Measurements from ENCODE around the gene CLIC2.

Gene CLIC2

DNA sequence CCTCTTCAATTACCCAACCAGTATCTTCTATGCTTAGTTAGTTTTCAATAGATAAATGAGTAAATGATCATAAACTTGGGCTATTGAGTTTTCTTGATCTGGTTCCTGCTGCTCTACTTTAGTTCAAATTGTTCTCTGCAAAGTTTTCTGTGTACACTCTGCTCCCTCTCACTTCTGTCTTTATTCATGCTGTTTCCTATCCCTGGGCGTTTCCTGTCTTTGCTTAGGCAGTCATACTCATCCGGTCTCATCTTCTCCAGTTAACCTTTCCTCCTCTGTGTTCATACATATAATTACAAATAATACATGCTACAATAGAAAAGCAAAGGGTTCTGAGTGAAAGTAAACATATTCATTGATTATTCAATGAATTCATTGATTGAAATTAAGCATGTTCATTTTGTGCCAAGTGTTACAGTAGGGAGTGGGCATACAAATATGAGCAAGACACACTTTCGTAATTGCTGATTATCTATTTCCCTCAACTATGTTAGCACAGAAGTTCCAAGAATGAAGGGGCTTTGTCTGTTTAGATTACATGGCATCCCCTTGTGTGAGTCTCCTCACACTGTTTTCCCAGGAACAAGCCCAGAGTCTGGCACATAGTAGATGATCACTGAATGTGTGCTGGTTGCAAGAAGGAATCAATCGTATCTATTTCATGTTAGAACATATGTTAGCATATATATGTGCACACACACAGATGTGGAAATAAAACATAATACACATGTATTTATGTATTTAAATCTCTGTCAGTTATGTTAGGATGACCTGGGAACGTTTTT, 71.3 kb downstream of the CLIC2 start:
- no peak for DNase-seq (ENCODE audit: low read depth in 1 of 2, low spot score in 1 of 2)

DNA sequence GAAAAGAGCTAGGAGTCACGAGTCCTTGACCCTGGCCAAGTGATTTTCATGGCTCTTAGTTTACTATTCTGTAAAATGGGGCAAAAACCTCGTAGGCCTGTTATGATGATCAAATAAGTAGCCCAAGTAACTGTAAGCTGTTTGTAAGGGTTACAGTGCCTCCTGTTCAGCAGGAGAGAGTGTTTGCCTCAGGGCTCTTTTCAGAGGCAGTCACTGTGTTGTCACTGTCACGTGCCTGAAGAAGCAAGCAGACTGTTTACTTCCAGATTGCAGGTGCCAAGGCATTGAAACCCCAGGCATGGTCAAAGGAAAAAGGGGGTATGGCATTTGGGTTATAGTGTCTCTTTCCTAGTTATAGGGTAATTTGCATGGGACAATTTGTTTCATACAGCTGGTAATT, 74.7 kb downstream of the CLIC2 start:
- DNase-seq (ENCODE audit: low read depth in 1 of 2, low spot score in 1 of 2): no peak

DNA sequence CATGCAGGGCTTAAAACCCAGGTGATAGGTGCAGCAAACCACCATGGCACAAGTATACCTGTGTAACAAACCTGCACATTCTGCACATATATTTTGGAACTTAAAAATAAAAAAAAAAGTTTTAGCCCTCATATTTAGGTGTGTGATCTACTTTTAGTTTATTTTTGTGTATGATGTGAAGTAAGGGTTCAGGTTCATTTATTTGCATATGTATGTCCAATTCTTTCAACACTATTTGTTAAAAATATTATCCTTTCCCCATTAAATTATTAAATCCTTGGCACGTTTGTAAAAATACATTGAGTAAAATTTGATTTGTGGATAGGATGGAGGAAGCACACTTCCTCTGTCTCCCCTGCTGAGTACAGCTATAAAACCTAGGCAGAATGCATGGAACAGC, 83.0 kb downstream of the CLIC2 start:
- DNase-seq (ENCODE audit: low read depth in 1 of 2, low spot score in 1 of 2): no peak

DNA sequence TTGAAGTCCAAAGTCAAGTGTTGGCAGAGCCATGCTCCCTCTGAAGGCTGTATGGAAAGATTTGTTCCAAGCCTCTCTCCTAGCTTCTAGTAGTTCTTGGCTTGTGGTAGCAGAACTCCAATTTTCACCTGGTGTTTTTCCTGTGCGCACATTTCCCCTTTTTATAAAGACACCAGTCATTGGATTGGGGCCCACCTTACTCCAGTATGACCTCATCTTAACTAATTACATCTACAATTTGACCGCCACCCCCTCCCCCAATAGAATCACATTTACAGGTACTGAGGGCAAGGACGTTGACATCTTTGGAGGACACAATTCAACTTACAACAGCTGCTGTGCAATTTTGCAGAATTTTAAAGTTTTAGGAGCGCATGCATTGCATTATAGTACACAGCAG, 86.9 kb downstream of the CLIC2 start:
- DNase-seq (ENCODE audit: low read depth in 1 of 2, low spot score in 1 of 2): no peak

DNA sequence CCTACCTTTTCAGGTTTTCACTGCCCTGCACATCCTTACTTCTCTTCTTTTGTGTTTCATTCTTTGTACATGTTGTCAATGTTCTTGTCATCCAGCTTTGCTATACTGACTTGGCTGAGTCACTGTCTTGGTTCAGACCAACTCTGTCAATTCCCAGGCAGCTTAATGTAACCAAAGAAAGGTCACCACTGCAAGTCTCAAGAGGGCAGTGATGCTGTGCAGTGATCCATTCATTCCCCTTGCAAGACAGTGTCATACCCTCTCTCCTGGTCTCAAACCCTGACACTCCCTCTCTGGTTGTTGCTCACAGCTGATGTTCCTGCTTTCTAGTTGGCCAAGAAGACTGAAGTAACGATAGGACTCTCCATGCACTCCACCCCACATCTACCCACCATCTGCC, 87.7 kb downstream of the CLIC2 start:
- no peak for DNase-seq (ENCODE audit: low read depth in 1 of 2, low spot score in 1 of 2)

DNA sequence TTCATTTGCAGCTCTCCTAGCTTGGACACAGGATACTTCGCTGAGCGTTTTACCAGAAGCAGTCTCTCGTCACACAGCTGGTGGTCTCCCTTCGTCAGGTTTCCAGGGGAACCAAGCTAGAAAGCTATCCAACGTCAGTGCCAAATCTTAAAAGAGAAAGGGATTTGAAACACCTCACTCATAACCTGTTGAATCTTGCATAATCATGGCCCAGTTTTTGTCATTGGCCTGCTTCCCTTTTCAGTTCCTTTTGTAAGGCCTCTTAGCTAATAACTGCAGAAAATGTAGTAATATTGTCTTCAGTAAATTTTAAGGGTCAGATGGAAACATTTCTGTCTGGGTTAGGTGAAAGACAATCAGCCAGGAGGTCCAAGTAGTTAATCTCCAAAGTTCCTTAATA, 92.1 kb downstream of the CLIC2 start:
- no peak for DNase-seq (ENCODE audit: low read depth in 1 of 2, low spot score in 1 of 2)

DNA sequence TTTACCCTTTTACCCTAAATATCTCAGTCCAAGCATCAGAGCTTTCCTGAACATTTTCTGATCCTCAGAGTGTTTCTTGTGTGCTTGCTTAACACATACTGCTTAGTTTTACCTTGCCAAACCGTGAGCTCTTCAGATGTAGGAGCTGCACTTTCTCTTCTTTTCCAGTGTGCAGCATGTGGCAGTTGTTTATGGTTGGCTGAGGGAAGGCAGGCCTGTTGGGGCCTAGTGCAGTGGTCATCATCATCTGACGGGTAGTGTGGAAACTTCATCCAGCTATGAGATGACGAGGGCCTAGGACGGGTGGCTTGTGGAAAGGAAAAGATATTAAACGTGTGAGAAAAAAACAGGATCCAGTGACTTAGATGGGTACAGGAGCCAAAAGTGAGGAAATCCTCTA, 96.7 kb downstream of the CLIC2 start:
- no peak for DNase-seq (ENCODE audit: low read depth in 1 of 2, low spot score in 1 of 2)

DNA sequence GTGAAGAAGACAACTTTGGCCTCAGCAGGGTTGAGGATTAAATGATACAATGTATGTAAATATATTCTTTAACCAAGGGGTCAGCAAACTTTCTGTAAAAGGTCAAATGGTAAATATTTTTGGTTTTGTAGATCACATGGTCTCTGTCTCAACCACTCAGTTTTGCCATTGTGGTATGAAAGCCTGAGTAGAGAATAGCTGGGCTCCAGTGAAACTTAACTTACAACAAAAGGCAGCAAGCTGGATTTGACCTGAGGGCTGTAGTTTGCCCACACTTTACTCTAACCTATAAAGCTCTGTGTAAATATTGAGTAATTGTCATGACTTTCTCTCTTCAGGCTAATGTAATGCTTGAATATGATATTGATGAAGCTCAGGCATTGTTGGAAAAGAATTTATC, 98.5 kb downstream of the CLIC2 start:
- no peak for DNase-seq (ENCODE audit: low read depth in 1 of 2, low spot score in 1 of 2)

DNA sequence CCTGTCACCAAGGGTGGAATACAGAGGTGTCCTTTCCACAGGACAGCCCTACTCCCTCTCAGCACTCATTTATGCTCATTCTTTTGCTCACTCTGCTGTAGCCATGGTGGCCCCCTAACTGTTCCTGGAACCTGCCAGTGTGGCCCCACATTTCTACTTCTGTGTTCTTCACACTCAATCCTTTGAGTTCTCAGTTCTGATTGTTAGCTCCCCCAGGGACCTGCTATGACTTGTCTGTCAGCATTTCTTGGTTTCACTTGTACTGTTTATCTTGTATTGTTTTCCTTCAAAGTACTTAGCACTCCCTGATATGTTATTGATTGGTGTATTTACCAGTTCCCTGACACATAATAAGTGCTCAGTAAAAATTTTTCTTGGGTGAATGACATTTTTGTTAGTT, 103.3 kb downstream of the CLIC2 start:
- DNase-seq (ENCODE audit: low read depth in 1 of 2, low spot score in 1 of 2): no peak
